ENCODE results near the gene SNX5.

Gene SNX5

GRCh38 chr20:18005990-18006364, 37.4 kb upstream of the SNX5 start:
- H3K36me3 ChIP-seq (ENCODE audit: control insufficient read depth, insufficient read depth, low read length) = no peaks in the 10 kb centered on the region
- H3K4me3 ChIP-seq (ENCODE audit: extremely low read depth, insufficient read depth, low read length, poor library complexity, severe bottlenecking) = no peak overlapping the region
- peaks cover 3% of the 10 kb centered on the region for H3K4me1 ChIP-seq (ENCODE audit: control insufficient read depth, insufficient read depth, low read length, poor library complexity, severe bottlenecking)
- no peak overlapping the region for H3K27ac ChIP-seq (ENCODE audit: low read depth, low read length, severe bottlenecking)
- 81 to 82% methylated on average over 4 to 5 of the region's 6 CpGs for WGBS, 2 experiments (ENCODE audit: insufficient coverage in 2 of 2)
- no peaks in the 10 kb centered on the region for H3K9me3 ChIP-seq (ENCODE audit: control insufficient read depth, low read length)

- 89 to 91% methylated on average over 15 to 19 of the region's 21 CpGs for WGBS, 2 experiments (ENCODE audit: insufficient coverage in 2 of 2)
- Histone ChIP-seq H3K27ac (ENCODE audit: low read depth, low read length, severe bottlenecking) (no peak overlapping the region), H3K36me3 (ENCODE audit: control insufficient read depth, insufficient read depth, low read length) (no peaks in the 10 kb centered on the region), H3K4me1 (ENCODE audit: control insufficient read depth, insufficient read depth, low read length, poor library complexity, severe bottlenecking) (peaks cover 3% of the 10 kb centered on the region), H3K4me3 (ENCODE audit: extremely low read depth, insufficient read depth, low read length, poor library complexity, severe bottlenecking) (no peak overlapping the region), H3K9me3 (ENCODE audit: control insufficient read depth, low read length) (no peaks in the 10 kb centered on the region)
Observed at GRCh38 chr20:18005170-18005989, 36.8 kb upstream of the SNX5 start.

- Histone ChIP-seq H3K27ac (ENCODE audit: low read depth, low read length, severe bottlenecking) (no peak overlapping the region), H3K9me3 (ENCODE audit: control insufficient read depth, low read length) (no peaks in the 10 kb centered on the region), H3K36me3 (ENCODE audit: control insufficient read depth, insufficient read depth, low read length) (no peaks in the 10 kb centered on the region), H3K4me3 (ENCODE audit: extremely low read depth, insufficient read depth, low read length, poor library complexity, severe bottlenecking) (no peak overlapping the region), H3K4me1 (ENCODE audit: control insufficient read depth, insufficient read depth, low read length, poor library complexity, severe bottlenecking) (peaks cover 3% of the 10 kb centered on the region)
- 82 to 88% methylated on average over 7 to 8 of the region's 8 CpGs for WGBS, 2 experiments (ENCODE audit: insufficient coverage in 2 of 2)
Observed at GRCh38 chr20:18004384-18005031, 35.9 kb upstream of the SNX5 start.

- WGBS, 2 experiments (ENCODE audit: insufficient coverage in 2 of 2) = 71 to 79% methylated on average over 5 of the region's 5 CpGs
- H3K27ac ChIP-seq (ENCODE audit: low read depth, low read length, severe bottlenecking) = no peak overlapping the region
- no peaks in the 10 kb centered on the region for H3K9me3 ChIP-seq (ENCODE audit: control insufficient read depth, low read length)
- H3K4me3 ChIP-seq (ENCODE audit: extremely low read depth, insufficient read depth, low read length, poor library complexity, severe bottlenecking) = no peak overlapping the region
- no peaks in the 10 kb centered on the region for H3K36me3 ChIP-seq (ENCODE audit: control insufficient read depth, insufficient read depth, low read length)
- H3K4me1 ChIP-seq (ENCODE audit: control insufficient read depth, insufficient read depth, low read length, poor library complexity, severe bottlenecking) = peaks cover 3% of the 10 kb centered on the region
Observed at GRCh38 chr20:18003897-18004296, 35.3 kb upstream of the SNX5 start.

- H3K4me3 ChIP-seq (ENCODE audit: extremely low read depth, insufficient read depth, low read length, poor library complexity, severe bottlenecking) = no peak overlapping the region
- 82 to 83% methylated on average over 3 to 6 of the region's 10 CpGs for WGBS, 2 experiments (ENCODE audit: insufficient coverage in 2 of 2)
- H3K27ac ChIP-seq (ENCODE audit: low read depth, low read length, severe bottlenecking) = no peak overlapping the region
- H3K9me3 ChIP-seq (ENCODE audit: control insufficient read depth, low read length) = no peaks in the 10 kb centered on the region
- peaks cover 3% of the 10 kb centered on the region for H3K4me1 ChIP-seq (ENCODE audit: control insufficient read depth, insufficient read depth, low read length, poor library complexity, severe bottlenecking)
- H3K36me3 ChIP-seq (ENCODE audit: control insufficient read depth, insufficient read depth, low read length) = no peaks in the 10 kb centered on the region
Observed at GRCh38 chr20:18001131-18001921, 32.7 kb upstream of the SNX5 start.

GRCh38 chr20:17999566-17999965, 31.0 kb upstream of the SNX5 start:
- Histone ChIP-seq H3K4me1 (ENCODE audit: control insufficient read depth, insufficient read depth, low read length, poor library complexity, severe bottlenecking) (no peaks in the 10 kb centered on the region), H3K4me3 (ENCODE audit: extremely low read depth, insufficient read depth, low read length, poor library complexity, severe bottlenecking) (no peak overlapping the region), H3K36me3 (ENCODE audit: control insufficient read depth, insufficient read depth, low read length) (no peaks in the 10 kb centered on the region), H3K9me3 (ENCODE audit: control insufficient read depth, low read length) (no peaks in the 10 kb centered on the region), H3K27ac (ENCODE audit: low read depth, low read length, severe bottlenecking) (no peak overlapping the region)
- 76 to 92% methylated on average over 4 of the region's 4 CpGs for WGBS, 2 experiments (ENCODE audit: insufficient coverage in 2 of 2)

- Histone ChIP-seq H3K36me3 (ENCODE audit: control insufficient read depth, insufficient read depth, low read length) (no peaks in the 10 kb centered on the region), H3K4me1 (ENCODE audit: control insufficient read depth, insufficient read depth, low read length, poor library complexity, severe bottlenecking) (no peaks in the 10 kb centered on the region), H3K9me3 (ENCODE audit: control insufficient read depth, low read length) (no peaks in the 10 kb centered on the region), H3K27ac (ENCODE audit: low read depth, low read length, severe bottlenecking) (no peak overlapping the region), H3K4me3 (ENCODE audit: extremely low read depth, insufficient read depth, low read length, poor library complexity, severe bottlenecking) (no peak overlapping the region)
- WGBS, 2 experiments (ENCODE audit: insufficient coverage in 2 of 2) = 92 to 93% methylated on average over 2 to 5 of the region's 5 CpGs
Observed at GRCh38 chr20:17998446-17998845, 29.9 kb upstream of the SNX5 start.

- H3K27ac ChIP-seq (ENCODE audit: low read depth, low read length, severe bottlenecking) = no peak overlapping the region
- no peak overlapping the region for H3K4me3 ChIP-seq (ENCODE audit: extremely low read depth, insufficient read depth, low read length, poor library complexity, severe bottlenecking)
- no peaks in the 10 kb centered on the region for H3K4me1 ChIP-seq (ENCODE audit: control insufficient read depth, insufficient read depth, low read length, poor library complexity, severe bottlenecking)
- WGBS, 2 experiments (ENCODE audit: insufficient coverage in 2 of 2) = 22 to 38% methylated on average over 11 to 12 of the region's 16 CpGs
- H3K36me3 ChIP-seq (ENCODE audit: control insufficient read depth, insufficient read depth, low read length) = peaks cover 8% of the 10 kb centered on the region
- H3K9me3 ChIP-seq (ENCODE audit: control insufficient read depth, low read length) = no peaks in the 10 kb centered on the region
Observed at GRCh38 chr20:17995967-17996819, 27.6 kb upstream of the SNX5 start.

- H3K9me3 ChIP-seq (ENCODE audit: control insufficient read depth, low read length) = no peaks in the 10 kb centered on the region
- H3K27ac ChIP-seq (ENCODE audit: low read depth, low read length, severe bottlenecking) = no peak overlapping the region
- 100% methylated on average over 2 of the region's 3 CpGs; no CpG with 5 or more reads in 1 of the 2 experiments for WGBS, 2 experiments (ENCODE audit: insufficient coverage in 2 of 2)
- no peaks in the 10 kb centered on the region for H3K4me1 ChIP-seq (ENCODE audit: control insufficient read depth, insufficient read depth, low read length, poor library complexity, severe bottlenecking)
- H3K36me3 ChIP-seq (ENCODE audit: control insufficient read depth, insufficient read depth, low read length) = peaks cover 31% of the 10 kb centered on the region
- H3K4me3 ChIP-seq (ENCODE audit: extremely low read depth, insufficient read depth, low read length, poor library complexity, severe bottlenecking) = no peak overlapping the region
Observed at GRCh38 chr20:17993546-17993945, 25.0 kb upstream of the SNX5 start.

- Histone ChIP-seq H3K4me3 (ENCODE audit: extremely low read depth, insufficient read depth, low read length, poor library complexity, severe bottlenecking) (no peak overlapping the region), H3K4me1 (ENCODE audit: control insufficient read depth, insufficient read depth, low read length, poor library complexity, severe bottlenecking) (no peaks in the 10 kb centered on the region), H3K9me3 (ENCODE audit: control insufficient read depth, low read length) (no peaks in the 10 kb centered on the region), H3K36me3 (ENCODE audit: control insufficient read depth, insufficient read depth, low read length) (peaks cover 36% of the 10 kb centered on the region), H3K27ac (ENCODE audit: low read depth, low read length, severe bottlenecking) (no peak overlapping the region)
- 100% methylated on average over 2 to 3 of the region's 5 CpGs for WGBS, 2 experiments (ENCODE audit: insufficient coverage in 2 of 2)
Observed at GRCh38 chr20:17992847-17993513, 24.4 kb upstream of the SNX5 start.
